KMS-11 (cell line): ENCODE results near the gene FGF10.

Experiments used
- H2AFZ ChIP-seq: fragments of 200-600 bp; sonication (generic); 2 replicates; pipeline ENCODE4 v1.6.1; 2016; ENCODE audit warnings: antibody characterized with exemption, mixed run types, low read depth
- H3K27ac ChIP-seq: fragments of 200-600 bp; sonication (generic); 2 replicates; pipeline ENCODE4 v1.6.1; 2016; ENCODE audit warnings: mild to moderate bottlenecking, mixed run types
- H3K27me3 ChIP-seq: fragments of 200-600 bp; sonication (generic); 2 replicates; pipeline ENCODE4 v1.6.1; 2017; ENCODE audit warnings: mild to moderate bottlenecking, low read depth, mixed run types, moderate library complexity; ENCODE audit not compliant: insufficient read depth
- H3K36me3 ChIP-seq: fragments of 200-600 bp; sonication (generic); 2 replicates; pipeline ENCODE4 v1.6.1; 2017; ENCODE audit warnings: mild to moderate bottlenecking, mixed run types; ENCODE audit not compliant: insufficient read depth
- H3K4me1 ChIP-seq: fragments of 200-600 bp; sonication (generic); 2 replicates; pipeline ENCODE4 v1.6.1; 2016; ENCODE audit warnings: mild to moderate bottlenecking, low read depth, mixed run types; ENCODE audit not compliant: poor library complexity, severe bottlenecking
- H3K4me2 ChIP-seq: fragments of 200-600 bp; sonication (generic); 2 replicates; pipeline ENCODE4 v1.7.0; 2016; ENCODE audit warnings: mild to moderate bottlenecking, mixed run types
- H3K4me3 ChIP-seq: fragments of 200-600 bp; sonication (generic); IDR thresholded peaks from 2 replicates; pipeline ENCODE4 v1.6.1; 2017; ENCODE audit warnings: low read depth, low read length, mixed read lengths; ENCODE audit not compliant: insufficient read depth
- H3K79me2 ChIP-seq: fragments of 200-600 bp; sonication (generic); 2 replicates; pipeline ENCODE4 v1.6.1; 2016; ENCODE audit warnings: low read depth, mixed run types; ENCODE audit not compliant: insufficient read depth
- H3K9ac ChIP-seq: fragments of 200-600 bp; sonication (generic); 2 replicates; pipeline ENCODE4 v1.6.1; 2016; ENCODE audit warnings: mild to moderate bottlenecking, mixed run types
- H4K20me1 ChIP-seq: fragments of 200-600 bp; sonication (generic); 2 replicates; pipeline ENCODE4 v1.6.1; 2016; ENCODE audit warnings: mild to moderate bottlenecking, mixed run types; ENCODE audit not compliant: insufficient read depth
- CTCF ChIP-seq: fragments of 200-600 bp; sonication (generic); conservative IDR thresholded peaks from 2 replicates; pipeline ENCODE4 v1.6.1; 2017; ENCODE audit warnings: low read depth, mild to moderate bottlenecking, antibody characterized with exemption, low read length, moderate library complexity, mixed read lengths

The FGF10 gene

GRCh38 chr5:44388321-44389089, 715 bp downstream of the FGF10 start:
- Histone ChIP-seq H4K20me1 (no peaks in the 10 kb centered on the region), H3K36me3 (no peaks in the 10 kb centered on the region), H3K4me2 (no peak overlapping the region), H3K27ac (no peak overlapping the region), H3K79me2 (no peaks in the 10 kb centered on the region), H3K4me1 (no peaks in the 10 kb centered on the region), H3K4me3 (no peak overlapping the region), H3K9ac (no peak overlapping the region), H2AFZ (no peak overlapping the region), H3K27me3 (no peaks in the 10 kb centered on the region)
- TF ChIP-seq CTCF: no peak

DNA sequence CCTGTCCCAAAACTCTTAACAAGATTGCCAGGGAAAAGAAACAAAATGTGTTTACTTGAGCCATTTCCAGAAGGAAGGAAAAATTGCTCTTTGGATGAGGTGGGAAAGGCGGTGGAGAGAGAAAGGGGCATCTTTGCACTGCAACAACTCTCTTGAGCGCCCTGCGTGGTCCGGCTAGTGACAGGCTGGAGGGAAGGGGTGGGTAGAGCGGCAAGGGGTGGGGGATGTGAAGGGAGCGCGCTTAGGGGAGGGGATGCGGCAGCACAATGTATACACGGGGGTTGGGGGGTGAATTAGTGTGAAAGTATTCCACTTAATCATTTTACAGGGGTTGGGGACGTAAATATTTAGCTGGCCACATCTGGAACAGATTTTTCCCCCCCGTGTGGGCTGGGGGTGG, 1.3 kb downstream of the FGF10 start:
- no peaks in the 10 kb centered on the region for H3K36me3 ChIP-seq
- H3K27ac ChIP-seq: no peak overlapping the region
- H2AFZ ChIP-seq: no peak overlapping the region
- no peaks in the 10 kb centered on the region for H3K79me2 ChIP-seq
- H3K4me3 ChIP-seq: no peak overlapping the region
- TF ChIP-seq CTCF: no peak
- H3K4me2 ChIP-seq: no peak overlapping the region
- H4K20me1 ChIP-seq: no peaks in the 10 kb centered on the region
- no peaks in the 10 kb centered on the region for H3K27me3 ChIP-seq
- H3K9ac ChIP-seq: no peak overlapping the region
- no peaks in the 10 kb centered on the region for H3K4me1 ChIP-seq

DNA sequence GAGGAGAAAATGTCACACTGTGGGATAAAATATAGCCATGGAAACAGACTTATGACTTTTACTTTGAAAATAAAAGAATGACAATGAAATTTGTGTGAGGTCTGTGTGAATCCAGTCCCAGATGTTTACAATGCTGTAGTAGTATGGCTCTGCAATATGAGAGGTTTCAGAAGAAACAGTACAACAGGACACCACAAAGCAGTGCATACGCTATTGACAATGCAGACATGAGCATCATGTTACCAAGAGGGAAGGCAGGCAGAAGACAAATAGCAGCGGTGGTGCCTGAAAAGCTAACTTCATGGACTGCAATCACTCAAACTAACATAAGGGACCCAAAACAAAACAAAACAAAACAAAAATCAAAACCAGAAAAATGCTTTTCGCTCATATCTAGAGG, 1.8 kb downstream of the FGF10 start:
- Histone ChIP-seq H3K27me3 (no peaks in the 10 kb centered on the region), H3K4me2 (no peak overlapping the region), H4K20me1 (no peaks in the 10 kb centered on the region), H2AFZ (no peak overlapping the region), H3K36me3 (no peaks in the 10 kb centered on the region), H3K4me1 (no peaks in the 10 kb centered on the region), H3K9ac (no peak overlapping the region), H3K4me3 (no peak overlapping the region), H3K79me2 (no peaks in the 10 kb centered on the region), H3K27ac (no peak overlapping the region)
- no peak for TF ChIP-seq CTCF

DNA sequence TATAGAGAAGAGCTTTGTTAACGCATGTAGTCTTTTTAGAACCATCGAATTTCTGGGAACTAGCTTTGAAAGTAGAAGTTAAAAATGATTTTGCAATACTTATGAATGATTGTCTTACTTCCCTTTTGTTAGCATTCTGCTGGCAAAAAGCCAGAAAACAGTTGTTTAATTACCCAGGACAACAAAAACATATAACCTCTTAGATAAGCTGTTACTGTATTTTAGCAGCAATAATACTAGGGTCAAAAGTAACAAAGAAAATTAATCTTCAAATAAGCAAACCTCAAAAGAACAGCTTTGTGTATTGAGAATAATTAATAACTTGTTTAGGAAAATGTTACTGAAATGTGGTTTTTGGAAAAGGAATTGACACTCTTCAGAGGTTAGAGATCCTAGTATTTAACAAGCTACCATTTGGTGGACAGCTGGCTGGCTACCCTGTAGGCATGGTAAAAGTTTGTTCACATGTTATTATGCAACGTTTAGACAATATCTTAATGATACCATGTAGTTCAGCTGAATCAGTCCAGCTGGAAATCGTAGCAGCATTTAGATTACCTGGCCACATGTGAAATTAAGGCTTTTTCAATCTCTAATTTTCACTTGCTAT, 3.8 kb downstream of the FGF10 start:
- Histone ChIP-seq H3K4me2 (no peak overlapping the region), H3K79me2 (no peaks in the 10 kb centered on the region), H3K9ac (no peak overlapping the region), H4K20me1 (no peaks in the 10 kb centered on the region), H3K4me3 (no peak overlapping the region), H3K27me3 (no peaks in the 10 kb centered on the region), H2AFZ (no peak overlapping the region), H3K36me3 (no peaks in the 10 kb centered on the region), H3K27ac (no peak overlapping the region), H3K4me1 (no peaks in the 10 kb centered on the region)
- TF ChIP-seq CTCF: no peak
